HG03175 (cell line): Measurements from ENCODE around the gene C5orf63.
"Not testable (repeated sequence)": the region's sequence is repeated elsewhere in the genome, so short reads cannot be mapped to it uniquely, and the experiment has no call there.

Source experiments
- ATAC-seq: cut with Tn5 transposase; IDR thresholded peaks from one replicate; pipeline ENCODE4 v1.9.1; 2021; ENCODE audit warnings: mild to moderate bottlenecking, moderate library complexity; ENCODE audit not compliant: unreplicated experiment

The C5orf63 gene

DNA sequence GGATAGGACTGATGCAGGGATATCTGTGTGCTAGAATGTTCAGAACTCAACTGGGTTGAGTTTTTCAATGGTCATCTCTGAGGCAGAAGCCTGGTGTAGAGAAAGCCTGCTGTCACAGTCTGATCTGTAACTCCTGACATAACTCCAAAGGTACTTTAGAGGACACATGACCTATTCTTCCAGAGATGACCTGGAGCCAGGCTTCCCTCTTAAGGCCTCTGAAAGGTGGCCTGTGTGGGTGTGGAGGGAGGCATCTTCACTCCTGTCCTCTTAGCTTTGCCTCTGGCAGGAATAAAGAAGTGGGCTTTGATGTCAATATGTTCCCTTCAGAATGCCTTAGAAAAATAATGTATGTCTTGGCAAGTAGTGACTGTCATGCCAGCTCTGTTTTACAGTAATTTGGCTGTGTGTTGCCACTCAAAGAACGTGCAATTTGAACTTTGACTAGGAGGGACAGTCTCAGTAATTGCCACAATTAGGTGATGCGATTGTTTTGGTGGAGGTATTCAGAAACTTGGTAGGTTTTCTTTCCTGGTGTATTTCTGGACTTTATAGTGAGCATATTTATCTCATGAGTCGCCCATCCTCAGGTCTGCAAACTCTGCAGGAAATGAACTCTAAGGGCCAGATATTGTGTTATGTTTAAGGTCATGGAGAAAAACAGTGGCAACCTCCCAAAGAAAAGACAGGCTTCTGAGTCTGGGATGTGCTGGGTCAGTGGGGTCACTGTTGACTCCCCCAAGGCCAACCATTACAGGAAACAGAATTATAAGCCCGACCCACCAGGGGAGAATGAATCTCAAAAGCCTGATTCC, 3.2 kb upstream of the C5orf63 start:
- no peak for ATAC-seq

DNA sequence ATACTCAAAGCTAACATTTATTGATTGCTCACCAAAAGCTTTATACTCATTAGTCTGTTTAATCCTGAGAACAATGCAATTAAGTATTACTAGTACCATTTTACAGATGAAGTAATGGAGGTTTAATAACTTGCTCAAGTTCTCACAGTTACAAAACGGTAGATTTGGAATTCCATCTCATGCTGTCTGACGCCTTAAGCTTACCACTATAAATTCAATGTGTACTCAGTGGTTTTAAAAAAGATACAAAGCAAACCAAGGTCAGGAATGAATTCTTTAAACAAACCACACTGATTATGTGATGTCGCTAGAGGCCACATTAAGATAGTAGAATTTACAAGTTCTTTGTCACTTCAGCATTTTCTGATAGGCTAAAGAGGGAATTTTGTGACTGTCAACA, 1.2 kb upstream of the C5orf63 start:
- no peak for ATAC-seq

DNA sequence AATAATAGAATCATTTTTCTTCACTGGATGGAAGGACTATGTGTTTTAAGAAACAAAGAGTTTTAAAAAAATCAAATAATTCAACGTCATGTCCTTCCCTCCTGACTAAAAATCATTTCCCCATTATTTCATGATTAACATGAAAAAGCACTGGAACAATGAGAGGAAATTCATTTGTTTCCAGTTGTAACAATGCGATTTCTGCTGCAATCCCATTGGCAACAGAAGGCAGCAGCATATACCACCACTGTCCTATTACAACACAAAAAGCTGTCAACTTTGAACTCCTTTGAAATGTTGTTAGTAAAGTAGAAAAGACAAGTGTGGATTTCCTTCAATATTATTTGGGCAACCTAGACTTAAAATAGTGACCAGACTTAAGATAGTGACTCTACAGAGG, 3.1 kb downstream of the C5orf63 start:
- no peak for ATAC-seq

DNA sequence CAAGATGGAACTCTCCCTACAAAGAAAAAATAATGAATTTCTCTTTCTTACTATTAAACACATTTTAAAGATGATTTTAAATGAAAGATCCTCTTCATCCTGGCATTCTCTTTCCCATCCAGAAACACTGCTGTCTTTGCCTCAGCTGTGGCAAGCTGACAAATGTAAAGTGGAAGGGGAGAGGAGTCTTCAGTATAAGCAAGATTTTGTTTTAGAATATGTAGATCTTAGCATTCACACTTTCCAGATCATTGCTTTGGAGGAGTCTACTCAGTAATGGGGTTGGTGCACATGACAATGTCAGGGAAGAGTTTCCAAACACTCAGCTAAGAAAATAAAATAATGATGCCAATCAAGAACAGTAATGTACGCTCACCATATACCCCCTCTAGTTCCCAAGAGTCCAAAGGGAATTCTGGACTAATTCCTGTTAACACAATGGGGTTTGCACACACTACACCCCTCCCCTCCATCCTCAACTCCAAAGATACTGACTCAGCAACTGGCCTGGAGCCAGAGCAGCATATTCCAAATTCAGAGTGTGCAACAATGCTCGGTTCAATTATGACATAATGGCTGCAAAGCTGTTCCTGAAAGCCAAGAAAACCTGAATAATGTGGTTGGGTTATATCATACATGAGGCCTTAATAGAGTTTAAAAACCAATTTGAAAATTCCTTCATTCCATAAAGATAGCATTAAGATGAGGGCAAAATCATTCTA, 4.6 kb downstream of the C5orf63 start:
- no peak for ATAC-seq

DNA sequence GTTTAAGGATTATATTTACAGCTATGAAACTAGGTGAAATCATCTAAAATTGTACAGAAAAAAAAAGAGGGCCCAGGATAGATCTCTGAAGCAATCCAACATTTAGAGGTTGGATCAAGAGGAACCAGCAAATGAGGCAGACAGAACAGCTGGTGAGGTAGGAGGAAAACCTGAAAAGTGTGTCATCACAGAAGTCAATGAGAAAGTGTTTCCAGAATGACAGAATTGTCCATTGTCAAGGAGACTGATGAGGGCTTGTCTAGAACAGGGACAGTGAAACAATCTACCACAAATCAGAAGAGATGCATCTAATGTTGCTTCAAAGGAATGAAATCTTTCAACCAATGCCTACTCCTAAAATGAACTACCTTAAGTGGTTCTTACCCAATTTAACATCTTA, 6.6 kb downstream of the C5orf63 start:
- no peak for ATAC-seq

DNA sequence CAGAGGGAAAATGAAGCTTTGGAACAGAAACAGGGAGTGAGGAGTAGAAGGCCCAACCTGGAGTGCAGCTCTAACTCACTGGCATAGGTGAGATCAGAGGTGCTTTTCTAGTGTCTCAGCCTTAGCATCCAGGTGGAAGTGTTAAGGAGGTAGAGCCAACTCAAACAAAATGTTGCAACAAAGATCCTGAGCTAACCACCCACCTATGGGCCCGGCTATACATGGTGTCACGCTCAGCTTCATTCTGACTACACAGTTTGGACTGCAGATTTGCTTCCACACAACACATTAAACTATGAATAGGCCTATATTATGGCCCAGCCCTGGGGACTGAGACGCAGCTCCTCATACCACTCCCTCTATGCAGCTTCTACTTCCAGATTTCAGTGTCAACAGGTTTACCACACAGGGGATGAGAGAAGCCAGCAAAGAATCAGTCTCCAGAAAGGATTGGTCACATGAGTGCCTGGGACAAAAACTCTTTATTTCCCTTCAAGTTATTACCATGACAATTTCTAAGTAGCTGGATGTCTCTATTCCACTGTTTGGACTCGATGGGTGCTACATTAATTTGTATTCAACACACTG, 9.0 kb downstream of the C5orf63 start:
- ATAC-seq: no peak

DNA sequence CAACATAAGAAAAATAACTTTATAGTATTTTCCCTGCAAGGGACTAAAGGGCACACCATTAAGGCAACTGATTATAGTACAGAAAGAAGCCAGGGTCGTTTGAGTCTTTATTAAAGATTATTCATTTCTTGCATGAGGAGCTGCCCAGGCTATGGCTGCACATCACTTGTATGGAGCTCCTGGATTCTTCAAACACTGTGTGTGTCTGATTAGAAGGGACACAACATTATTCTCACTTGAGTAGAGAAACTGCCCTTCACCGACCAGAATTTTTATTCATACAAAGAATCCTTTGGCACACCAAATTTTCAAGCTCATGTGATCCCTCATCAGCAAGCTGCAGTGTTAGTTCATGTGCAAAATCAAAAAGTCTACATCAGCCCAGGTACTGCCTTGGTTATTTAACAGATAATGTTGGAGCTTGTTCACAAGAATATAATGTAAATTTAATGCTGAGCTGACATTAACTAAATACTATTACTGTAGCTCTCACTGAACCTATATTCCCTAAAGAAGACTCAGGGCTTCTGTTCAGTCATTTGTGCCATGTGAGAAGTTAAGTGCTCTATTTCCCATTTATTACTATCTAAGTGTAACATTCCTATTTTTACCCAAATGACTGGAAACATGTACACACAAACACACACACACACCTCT, 9.9 kb downstream of the C5orf63 start:
- no peak for ATAC-seq

DNA sequence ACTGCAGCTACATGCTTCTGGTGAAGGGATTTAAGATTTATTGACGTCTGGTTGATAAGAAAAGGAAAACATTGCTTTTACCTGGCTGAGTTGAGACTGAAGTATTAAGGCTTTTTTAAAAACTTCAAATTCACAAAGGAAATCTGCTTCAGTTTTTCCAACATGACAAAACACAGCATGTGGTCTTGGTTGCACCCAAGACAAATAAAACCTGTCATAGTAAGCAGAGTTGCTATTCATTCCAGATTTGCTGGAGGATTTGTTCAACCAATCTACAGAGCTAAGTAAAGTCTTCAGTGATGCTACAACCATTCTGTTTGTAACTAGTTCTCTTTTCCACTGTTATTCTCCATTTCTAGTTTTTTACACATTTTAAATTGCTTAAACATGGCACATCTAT, 11.3 kb downstream of the C5orf63 start:
- ATAC-seq: no peak

DNA sequence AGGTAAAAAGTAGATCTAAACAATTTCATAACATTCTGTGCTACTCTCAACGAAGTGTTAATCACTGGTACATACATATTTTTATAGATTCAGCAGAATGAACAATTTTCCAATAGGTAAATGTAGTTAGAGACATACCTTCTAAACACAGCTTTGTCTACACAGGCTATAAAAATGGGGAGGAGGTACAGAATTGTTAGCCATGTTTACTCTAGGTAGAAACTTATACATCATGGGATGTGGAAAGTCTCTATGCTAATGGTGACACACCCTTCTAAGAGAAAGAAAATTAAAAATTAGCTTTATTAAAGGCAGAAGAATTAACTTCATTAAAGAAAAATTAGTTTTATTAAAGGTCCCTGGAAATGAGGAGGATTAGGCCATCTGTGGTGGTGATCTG, 11.8 kb downstream of the C5orf63 start:
- ATAC-seq: no peak

DNA sequence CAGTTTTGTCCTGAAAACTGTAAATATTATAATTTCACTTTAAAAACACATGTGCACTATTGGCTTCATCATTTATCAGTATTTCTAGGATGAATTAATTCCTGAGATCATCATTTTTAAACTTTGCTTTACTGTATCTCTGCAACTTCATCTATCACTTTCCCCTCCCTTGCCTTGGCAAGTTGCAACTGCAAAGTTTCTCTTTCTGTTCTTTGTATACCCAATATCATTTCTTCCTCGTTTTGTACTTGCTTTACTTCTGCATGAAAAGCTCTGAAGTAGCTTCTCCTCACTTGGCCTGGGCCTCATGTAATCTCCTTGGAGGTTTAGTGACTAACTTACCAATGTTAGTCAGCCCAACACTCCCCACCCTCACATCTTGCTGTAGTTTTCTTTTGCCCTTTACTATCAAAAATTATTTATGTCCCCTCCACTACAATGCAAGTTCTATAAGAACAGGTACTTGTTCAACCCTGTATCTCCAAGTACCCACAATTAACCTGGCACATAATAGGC, 12.8 kb downstream of the C5orf63 start:
- ATAC-seq: no peak

DNA sequence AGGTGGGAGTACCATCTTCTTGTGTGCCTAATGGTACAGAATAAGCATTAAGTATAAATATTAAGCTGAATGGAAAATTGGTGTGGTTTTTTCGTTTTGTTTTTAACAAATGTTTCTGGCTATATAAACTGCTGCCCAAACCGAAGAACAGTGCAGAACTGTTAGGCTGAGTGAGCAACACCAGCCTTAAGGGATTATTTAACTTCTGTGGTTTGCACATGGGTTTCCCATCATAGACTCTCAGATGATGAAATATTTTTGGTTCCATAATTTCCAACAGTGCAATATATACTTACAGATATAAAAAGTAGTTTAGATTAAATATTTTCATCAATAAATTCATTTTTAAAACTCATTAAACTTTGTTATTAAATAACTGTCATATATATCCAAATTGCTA, 16.4 kb downstream of the C5orf63 start:
- no peak for ATAC-seq

DNA sequence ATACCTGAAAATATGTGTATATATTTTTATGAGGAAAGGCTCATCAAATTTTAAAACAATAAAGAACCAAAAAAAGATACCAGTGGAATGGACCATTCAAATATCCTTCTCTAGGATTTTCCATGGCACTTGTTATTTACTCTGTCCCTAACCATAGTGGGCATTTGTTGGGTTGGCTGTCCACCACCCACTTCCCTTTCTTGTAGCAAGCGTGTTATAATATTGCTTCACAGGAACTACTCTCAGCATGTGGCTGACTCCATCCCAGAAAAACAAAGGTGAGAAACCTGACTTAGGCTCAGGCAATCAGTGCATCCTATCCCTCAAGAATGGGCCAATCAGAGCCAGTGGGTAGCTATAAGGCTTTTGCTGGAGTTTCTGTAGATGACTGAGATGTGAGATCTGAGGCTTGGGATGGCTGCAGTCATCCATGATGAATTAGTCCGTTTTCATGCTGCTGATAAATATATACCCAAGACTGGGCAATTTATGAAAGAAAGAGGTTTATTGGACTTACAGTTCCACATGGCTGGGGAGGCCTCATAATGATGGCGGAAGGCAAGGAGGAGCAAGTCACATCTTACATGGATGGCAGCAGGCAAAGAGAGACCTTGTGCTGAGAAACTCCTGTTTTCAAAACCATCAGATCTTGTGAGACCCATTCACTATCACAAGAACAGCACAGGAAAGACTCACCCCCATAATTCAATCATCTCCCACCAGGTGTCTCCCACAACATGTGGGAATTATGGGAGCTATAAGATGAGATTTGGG, 17.2 kb downstream of the C5orf63 start:
- no peak for ATAC-seq

DNA sequence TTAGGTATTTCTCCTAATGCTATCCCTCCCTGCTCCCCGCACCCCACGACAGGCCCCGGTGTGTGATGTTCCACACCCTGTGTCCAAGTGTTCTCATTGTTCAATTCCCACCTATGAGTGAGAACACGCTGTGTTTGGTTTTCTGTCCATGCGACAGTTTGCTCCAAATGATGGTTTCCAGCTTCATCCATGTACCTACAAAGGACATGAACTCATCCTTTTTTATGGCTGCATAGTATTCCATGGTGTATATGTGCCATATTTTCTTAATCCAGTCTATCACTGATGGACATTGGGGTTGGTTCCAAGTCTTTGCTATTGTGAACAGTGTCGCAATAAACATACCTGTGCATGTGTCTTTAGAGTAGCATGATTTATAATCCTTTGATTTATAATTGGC, 19.8 kb downstream of the C5orf63 start:
- ATAC-seq: not testable (repeated sequence)

DNA sequence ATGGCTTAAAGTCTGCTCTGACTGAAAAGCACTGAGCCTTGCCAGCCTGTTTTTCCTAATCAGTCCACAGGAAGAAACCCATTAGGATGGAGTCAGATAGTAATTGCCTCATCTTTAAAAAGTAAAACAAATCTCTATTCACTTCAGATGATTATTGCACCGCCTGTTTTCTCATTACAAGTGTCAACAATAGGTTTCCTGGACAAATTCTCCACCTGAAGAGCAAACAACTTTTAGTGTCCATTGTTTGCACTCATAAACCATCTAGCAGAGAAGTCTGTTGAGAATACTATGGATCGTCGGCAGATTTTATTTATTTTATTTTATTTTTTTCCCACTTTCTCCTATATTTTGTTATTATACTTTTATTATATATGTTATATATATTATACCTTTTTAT, 20.3 kb downstream of the C5orf63 start:
- no peak for ATAC-seq

DNA sequence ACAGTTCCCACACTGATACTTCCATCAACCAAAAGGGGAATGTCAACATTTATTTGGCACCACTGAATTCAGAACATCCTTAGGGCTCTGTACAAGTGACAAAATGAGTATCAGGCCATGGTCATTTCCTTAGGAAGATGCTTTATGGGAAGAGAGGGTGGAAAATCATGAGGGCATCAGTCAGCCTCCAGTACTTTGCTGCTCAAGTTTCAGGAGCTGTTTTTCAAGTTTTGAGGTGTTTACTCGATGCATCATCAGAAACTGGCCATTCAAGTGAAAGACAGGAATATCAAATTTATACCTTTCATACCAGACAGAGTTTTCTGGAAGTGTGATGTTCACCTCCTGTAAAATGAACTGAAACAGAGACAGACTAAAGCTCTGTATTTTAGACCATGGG, 21.7 kb downstream of the C5orf63 start:
- no peak for ATAC-seq

DNA sequence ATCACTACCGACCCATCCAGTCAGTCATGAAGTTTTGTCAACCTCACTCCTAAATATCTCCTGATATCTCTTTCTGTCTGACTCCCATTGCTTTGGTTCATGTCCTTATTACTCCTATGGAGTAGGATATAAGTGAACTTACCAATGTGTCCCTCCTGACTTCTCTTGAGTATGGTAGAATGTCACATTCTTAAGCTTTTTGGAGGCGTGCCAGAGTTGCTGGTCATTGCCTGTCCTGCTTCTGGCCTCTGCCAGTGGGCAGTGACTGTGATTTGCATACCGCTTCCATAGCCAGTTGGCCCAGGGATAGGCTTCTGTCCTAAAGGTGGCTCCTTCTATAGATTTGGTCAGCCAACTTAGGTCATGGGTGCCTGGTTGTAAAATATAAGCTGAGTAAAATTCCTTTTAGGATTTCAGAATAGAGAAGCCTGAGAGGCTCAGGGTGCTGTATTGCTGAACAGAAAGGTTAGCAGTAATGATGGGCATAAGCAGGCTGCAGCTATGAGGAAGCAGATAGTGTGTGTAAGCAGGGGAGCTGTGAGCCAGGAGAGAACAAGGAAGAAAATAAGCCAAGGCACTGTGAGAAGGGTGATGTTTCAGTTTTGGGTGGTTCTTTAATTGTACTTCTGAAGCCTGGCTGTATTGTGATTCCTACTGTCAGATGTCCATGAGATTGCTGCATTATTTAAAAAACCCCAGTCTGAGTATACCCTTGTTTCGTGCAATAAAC, 26.8 kb downstream of the C5orf63 start:
- ATAC-seq: no peak

DNA sequence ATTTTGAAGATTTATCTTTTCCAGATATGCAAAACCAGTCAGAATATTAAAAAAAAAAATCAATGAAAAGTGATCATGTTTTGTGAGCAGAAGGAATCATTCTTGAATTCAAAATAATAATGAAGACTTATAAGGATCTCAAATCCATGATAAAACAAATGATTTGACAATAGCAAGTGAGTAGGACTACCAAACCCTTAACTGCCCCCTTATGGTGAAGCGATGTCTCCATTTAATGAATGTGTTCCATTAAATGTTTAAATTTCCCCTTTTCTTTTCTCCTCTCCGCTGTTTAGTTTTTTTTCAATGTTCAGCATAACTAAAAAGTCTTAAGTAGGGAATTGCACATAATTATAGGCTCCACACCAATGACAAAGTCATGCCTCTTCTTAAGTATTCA, 30.7 kb downstream of the C5orf63 start:
- ATAC-seq: no peak

DNA sequence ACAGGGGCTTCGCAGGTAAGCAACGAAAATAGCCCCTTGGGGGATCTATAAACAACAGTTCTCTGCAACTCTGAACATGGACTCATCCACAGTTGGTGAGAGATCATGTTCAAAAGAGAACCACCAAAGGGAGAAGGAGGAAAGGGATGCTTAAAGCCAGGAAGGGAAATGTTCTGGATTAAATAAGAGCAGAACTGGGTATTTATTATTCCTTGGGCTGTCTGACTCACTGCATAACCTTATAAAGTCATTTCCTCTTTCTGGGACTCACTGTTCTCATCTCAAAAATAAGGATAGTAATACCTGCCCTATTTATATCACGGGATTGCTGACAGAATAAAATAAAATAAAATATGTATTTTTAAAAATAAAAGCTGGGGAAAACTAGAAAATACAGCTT, 31.7 kb downstream of the C5orf63 start:
- ATAC-seq: no peak

DNA sequence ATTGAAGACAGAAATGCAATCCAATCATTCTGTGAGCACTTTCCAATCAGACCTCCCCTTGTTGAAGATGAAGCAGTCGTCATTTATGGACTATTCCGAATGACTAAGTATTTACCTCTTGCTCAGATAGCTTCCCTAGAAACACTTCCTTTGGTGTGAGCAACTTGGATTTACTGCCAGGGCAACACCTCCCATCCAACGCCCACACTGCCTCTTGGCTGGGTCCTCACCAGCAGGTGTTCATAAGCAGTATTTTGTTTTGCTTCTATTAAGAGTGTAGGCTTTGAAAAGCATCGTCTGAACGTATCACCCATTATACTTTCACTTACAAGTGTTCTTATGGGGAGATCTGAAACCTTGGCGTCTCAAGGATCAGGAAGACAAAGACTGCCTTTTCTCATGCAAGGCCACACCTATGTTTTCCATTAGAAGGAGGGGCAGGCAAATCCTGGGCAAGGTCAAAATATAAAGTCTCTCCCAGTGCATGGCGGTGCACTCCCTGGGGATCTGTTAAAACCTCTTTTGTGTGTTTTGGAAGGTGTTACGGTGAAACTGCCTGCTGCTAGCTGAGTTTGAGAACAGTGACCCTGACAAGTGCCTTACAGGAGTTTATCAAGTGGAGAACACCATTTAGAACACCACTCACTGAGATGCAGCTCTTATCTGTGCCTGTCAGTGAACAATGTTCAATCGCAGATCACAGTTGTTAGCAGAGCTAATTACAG, 32.3 kb downstream of the C5orf63 start:
- no peak for ATAC-seq
